Measurements from ENCODE around the gene FGF3.
A peak's percentile ranks its signal among the peaks of the same experiment; 100 is the strongest.

The FGF3 gene

DNA sequence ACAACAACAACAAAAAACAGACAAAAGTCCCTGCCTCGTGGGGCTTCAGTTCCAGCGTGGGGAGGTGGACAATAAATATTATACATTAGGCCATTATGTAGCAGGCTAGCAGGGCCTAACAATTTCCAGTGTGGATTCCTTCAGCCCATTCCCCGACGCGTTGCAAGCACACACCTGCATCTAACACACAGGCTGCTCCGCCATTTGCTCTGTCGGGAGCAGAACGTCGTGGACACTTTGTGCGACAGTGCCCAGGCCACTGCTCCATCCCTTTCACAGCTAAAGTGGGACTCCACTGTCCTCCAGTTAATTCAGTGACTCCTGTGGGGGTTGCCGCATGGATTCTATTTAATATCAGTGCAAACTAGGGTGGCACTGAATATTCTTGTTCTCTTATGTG is 10.9 kb upstream of the FGF3 start:
- Histone ChIP-seq H3K4me3 (ENCODE audit: low read depth, low read length) (no peak overlapping the region), H3K36me3 (ENCODE audit: control insufficient read depth, insufficient read depth, low read length) (no peaks in the 10 kb centered on the region), H3K9ac (ENCODE audit: low read depth, low read length) (no peak overlapping the region), H3K4me1 (ENCODE audit: control insufficient read depth, insufficient read depth, low read length) (no peaks in the 10 kb centered on the region), H3K9me3 (ENCODE audit: control insufficient read depth, insufficient read depth, low read length) (no peaks in the 10 kb centered on the region), H3K27me3 (ENCODE audit: control insufficient read depth, insufficient read depth, low read length) (no peaks in the 10 kb centered on the region)

GRCh38 chr11:69828971-69829344 is 9.7 kb upstream of the FGF3 start:
- H3K9me3 ChIP-seq (ENCODE audit: control insufficient read depth, insufficient read depth, low read length), result no peaks in the 10 kb centered on the region
- H3K36me3 ChIP-seq (ENCODE audit: control insufficient read depth, insufficient read depth, low read length), result no peaks in the 10 kb centered on the region
- no peak overlapping the region for H3K4me3 ChIP-seq (ENCODE audit: low read depth, low read length)
- H3K27me3 ChIP-seq (ENCODE audit: control insufficient read depth, insufficient read depth, low read length), result no peaks in the 10 kb centered on the region
- no peaks in the 10 kb centered on the region for H3K4me1 ChIP-seq (ENCODE audit: control insufficient read depth, insufficient read depth, low read length)
- H3K9ac ChIP-seq (ENCODE audit: low read depth, low read length), result no peak overlapping the region

DNA sequence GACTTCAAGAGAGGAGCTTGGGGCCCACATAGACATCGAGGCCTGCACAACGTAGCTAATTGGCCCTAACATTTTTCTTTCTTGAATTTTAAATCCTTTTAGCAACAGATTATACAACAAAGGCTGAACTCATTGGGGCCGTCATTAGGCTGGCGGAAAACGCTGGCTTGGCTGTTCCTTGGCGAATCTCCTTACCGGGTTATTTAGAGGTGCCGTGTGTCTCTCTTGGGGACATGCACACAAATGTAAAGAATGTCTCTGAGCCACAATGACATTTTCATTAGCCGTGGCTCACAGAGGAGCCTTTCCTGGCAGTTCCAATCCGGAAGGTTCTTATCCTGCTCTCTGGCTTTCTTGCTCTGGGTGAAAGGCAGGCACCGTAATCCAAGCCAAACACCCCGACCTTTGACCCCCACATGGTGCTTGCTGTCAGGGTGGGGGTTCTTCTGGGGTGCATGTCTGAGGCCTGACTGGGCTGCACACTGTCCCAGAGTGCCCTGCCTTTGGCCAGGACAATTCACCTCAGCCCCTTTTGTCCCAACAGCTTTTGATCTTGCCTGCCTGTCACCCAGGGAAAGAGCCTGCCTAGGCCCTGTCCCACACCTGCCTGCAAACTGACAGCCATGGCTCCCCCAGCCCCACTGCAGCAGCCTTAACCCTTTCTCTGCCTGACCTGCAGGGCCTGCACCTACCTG is 9.2 kb upstream of the FGF3 start:
- H3K36me3 ChIP-seq (ENCODE audit: control insufficient read depth, insufficient read depth, low read length), result no peaks in the 10 kb centered on the region

GRCh38 chr11:69826773-69827172 is 7.6 kb upstream of the FGF3 start:
- no peaks in the 10 kb centered on the region for H3K36me3 ChIP-seq (ENCODE audit: control insufficient read depth, insufficient read depth, low read length)
- no peaks in the 10 kb centered on the region for H3K4me1 ChIP-seq (ENCODE audit: control insufficient read depth, insufficient read depth, low read length)
- peaks cover 11% of the 10 kb centered on the region for H3K27me3 ChIP-seq (ENCODE audit: control insufficient read depth, insufficient read depth, low read length)
- H3K9ac ChIP-seq (ENCODE audit: low read depth, low read length), result no peak overlapping the region
- no peaks in the 10 kb centered on the region for H3K9me3 ChIP-seq (ENCODE audit: control insufficient read depth, insufficient read depth, low read length)
- H3K4me3 ChIP-seq (ENCODE audit: low read depth, low read length), result no peak overlapping the region

More for the DNA sequence above, 9.2 kb upstream of the FGF3 start:
- Histone ChIP-seq H3K4me1 (ENCODE audit: control insufficient read depth, insufficient read depth, low read length) (no peaks in the 10 kb centered on the region), H3K9me3 (ENCODE audit: control insufficient read depth, insufficient read depth, low read length) (no peaks in the 10 kb centered on the region), H3K27me3 (ENCODE audit: control insufficient read depth, insufficient read depth, low read length) (peaks cover 1% of the 10 kb centered on the region), H3K4me3 (ENCODE audit: low read depth, low read length) (no peak overlapping the region), H3K9ac (ENCODE audit: low read depth, low read length) (no peak overlapping the region)

GRCh38 chr11:69825941-69826340 is 6.7 kb upstream of the FGF3 start:
- Histone ChIP-seq H3K9ac (ENCODE audit: low read depth, low read length) (no peak overlapping the region), H3K4me1 (ENCODE audit: control insufficient read depth, insufficient read depth, low read length) (no peaks in the 10 kb centered on the region), H3K9me3 (ENCODE audit: control insufficient read depth, insufficient read depth, low read length) (no peaks in the 10 kb centered on the region), H3K4me3 (ENCODE audit: low read depth, low read length) (no peak overlapping the region), H3K27me3 (ENCODE audit: control insufficient read depth, insufficient read depth, low read length) (peaks cover 18% of the 10 kb centered on the region), H3K36me3 (ENCODE audit: control insufficient read depth, insufficient read depth, low read length) (no peaks in the 10 kb centered on the region)

DNA sequence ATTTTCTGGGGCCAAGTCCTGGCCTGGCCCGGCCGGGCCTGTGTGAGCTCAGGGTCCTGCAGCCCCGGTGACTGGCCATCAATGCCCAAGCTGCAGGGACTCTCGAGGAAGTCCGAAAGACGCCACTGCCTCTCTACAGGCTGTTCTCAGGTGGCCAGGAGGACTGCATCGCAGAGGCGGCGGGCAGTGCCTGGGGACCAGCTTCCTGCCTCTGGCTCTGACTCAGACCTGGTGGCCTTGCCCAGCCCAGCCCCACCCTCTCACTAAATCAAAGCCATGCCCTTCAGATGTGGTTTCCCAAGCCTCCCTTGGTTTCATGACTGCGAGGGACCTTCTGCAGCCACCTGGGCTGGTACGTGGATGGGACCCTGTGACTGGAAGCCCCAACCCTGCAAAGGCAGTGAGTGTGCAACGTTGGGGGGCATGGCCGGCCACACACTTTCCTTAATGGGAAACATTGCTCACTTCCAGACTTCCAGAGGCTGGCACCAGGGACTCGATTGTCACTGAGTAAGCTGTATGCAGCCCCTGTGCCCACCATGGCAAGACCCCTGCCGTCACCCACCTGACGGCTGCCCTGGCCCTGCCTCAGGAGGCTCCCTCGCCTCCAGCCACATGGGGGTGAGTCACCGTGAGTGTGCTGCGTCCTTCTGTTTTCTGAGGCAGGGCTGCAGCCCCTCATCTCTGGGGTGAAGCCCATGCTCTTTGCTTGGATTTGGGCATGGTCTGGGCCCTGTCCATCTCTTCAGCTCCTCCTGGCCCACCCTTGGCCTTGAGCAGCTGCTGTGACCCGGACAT is 6.0 kb upstream of the FGF3 start:
- H3K4me1 ChIP-seq (ENCODE audit: control insufficient read depth, insufficient read depth, low read length), result no peaks in the 10 kb centered on the region
- no peak overlapping the region for H3K9ac ChIP-seq (ENCODE audit: low read depth, low read length)
- H3K27me3 ChIP-seq (ENCODE audit: control insufficient read depth, insufficient read depth, low read length), result peaks cover 25% of the 10 kb centered on the region
- H3K9me3 ChIP-seq (ENCODE audit: control insufficient read depth, insufficient read depth, low read length), result no peaks in the 10 kb centered on the region
- H3K4me3 ChIP-seq (ENCODE audit: low read depth, low read length), result no peak overlapping the region
- H3K36me3 ChIP-seq (ENCODE audit: control insufficient read depth, insufficient read depth, low read length), result no peaks in the 10 kb centered on the region

GRCh38 chr11:69823641-69824265 is 4.5 kb upstream of the FGF3 start:
- Histone ChIP-seq H3K36me3 (ENCODE audit: control insufficient read depth, insufficient read depth, low read length) (no peaks in the 10 kb centered on the region), H3K9ac (ENCODE audit: low read depth, low read length) (no peak overlapping the region), H3K27me3 (ENCODE audit: control insufficient read depth, insufficient read depth, low read length) (peaks cover 37% of the 10 kb centered on the region), H3K9me3 (ENCODE audit: control insufficient read depth, insufficient read depth, low read length) (no peaks in the 10 kb centered on the region), H3K4me1 (ENCODE audit: control insufficient read depth, insufficient read depth, low read length) (no peaks in the 10 kb centered on the region), H3K4me3 (ENCODE audit: low read depth, low read length) (no peak overlapping the region)

- no peaks in the 10 kb centered on the region for H3K36me3 ChIP-seq (ENCODE audit: control insufficient read depth, insufficient read depth, low read length)
- no peak overlapping the region for H3K4me3 ChIP-seq (ENCODE audit: low read depth, low read length)
- H3K4me1 ChIP-seq (ENCODE audit: control insufficient read depth, insufficient read depth, low read length), result no peaks in the 10 kb centered on the region
- no peak overlapping the region for H3K9ac ChIP-seq (ENCODE audit: low read depth, low read length)
- peaks cover 44% of the 10 kb centered on the region for H3K27me3 ChIP-seq (ENCODE audit: control insufficient read depth, insufficient read depth, low read length)
- H3K9me3 ChIP-seq (ENCODE audit: control insufficient read depth, insufficient read depth, low read length), result no peaks in the 10 kb centered on the region
Measured at GRCh38 chr11:69822676-69823494, 3.7 kb upstream of the FGF3 start.

DNA sequence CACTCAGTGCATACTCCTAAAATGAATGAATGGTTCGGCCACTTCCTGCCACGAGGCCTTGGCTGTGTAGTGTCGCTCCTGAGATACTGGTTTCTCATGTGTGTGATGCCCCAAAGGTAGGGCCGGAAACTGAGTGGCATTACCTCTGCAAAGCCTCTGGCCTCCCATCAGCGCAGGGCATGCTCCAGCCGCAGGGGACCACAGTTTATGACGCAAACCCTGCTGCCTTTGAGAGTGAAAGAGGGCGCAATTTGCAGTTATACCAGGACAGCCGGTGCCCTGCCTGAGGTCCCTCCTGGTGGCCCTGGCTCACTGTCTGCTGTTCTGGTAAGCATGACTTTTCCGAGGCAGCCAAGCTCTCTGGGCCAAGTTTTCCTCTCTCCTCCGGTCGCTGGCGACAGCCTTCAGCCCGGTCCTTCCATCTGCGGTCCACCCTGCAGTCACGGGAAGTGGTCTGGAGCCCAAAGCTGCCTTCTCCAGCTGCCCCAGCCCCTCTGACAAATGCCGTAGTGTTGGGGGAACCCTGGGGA is 2.4 kb upstream of the FGF3 start:
- Histone ChIP-seq H3K9me3 (ENCODE audit: control insufficient read depth, insufficient read depth, low read length) (no peaks in the 10 kb centered on the region), H3K4me3 (ENCODE audit: low read depth, low read length) (no peak overlapping the region), H3K27me3 (ENCODE audit: control insufficient read depth, insufficient read depth, low read length) (peaks cover 57% of the 10 kb centered on the region), H3K36me3 (ENCODE audit: control insufficient read depth, insufficient read depth, low read length) (no peaks in the 10 kb centered on the region), H3K4me1 (ENCODE audit: control insufficient read depth, insufficient read depth, low read length) (no peaks in the 10 kb centered on the region), H3K9ac (ENCODE audit: low read depth, low read length) (no peak overlapping the region)

DNA sequence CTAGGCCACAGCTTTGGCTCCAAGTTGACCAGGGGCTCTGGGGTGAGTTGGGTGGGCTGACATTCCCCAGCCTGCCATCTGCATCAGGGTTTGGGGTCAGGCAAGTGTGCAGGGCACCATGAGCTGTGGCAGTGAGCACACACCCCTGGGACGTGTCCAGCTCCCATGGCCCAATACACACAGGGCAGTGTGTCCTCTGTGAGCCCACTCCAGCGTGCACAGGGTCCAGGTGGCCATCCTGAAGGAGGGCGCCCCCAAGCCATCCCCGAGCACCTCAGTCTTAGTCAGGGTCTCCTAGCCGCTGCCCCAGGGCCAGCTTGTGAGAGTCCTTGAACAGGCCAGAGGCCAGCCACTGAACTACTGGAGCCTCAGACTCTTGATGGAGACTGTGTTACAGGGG is 1.2 kb upstream of the FGF3 start:
- H3K36me3 ChIP-seq (ENCODE audit: control insufficient read depth, insufficient read depth, low read length), result no peaks in the 10 kb centered on the region
- no peaks in the 10 kb centered on the region for H3K4me1 ChIP-seq (ENCODE audit: control insufficient read depth, insufficient read depth, low read length)
- H3K9ac ChIP-seq (ENCODE audit: low read depth, low read length), result no peak overlapping the region
- peak overlapping the region; percentile 5 for H3K4me3 ChIP-seq (ENCODE audit: low read depth, low read length)
- H3K9me3 ChIP-seq (ENCODE audit: control insufficient read depth, insufficient read depth, low read length), result no peaks in the 10 kb centered on the region
- H3K27me3 ChIP-seq (ENCODE audit: control insufficient read depth, insufficient read depth, low read length), result peaks cover 69% of the 10 kb centered on the region

- Histone ChIP-seq H3K9ac (ENCODE audit: low read depth, low read length) (no peak overlapping the region), H3K27me3 (ENCODE audit: control insufficient read depth, insufficient read depth, low read length) (peaks cover 77% of the 10 kb centered on the region), H3K4me3 (ENCODE audit: low read depth, low read length) (peak overlapping the region; percentile 22), H3K9me3 (ENCODE audit: control insufficient read depth, insufficient read depth, low read length) (no peaks in the 10 kb centered on the region), H3K4me1 (ENCODE audit: control insufficient read depth, insufficient read depth, low read length) (no peaks in the 10 kb centered on the region), H3K36me3 (ENCODE audit: control insufficient read depth, insufficient read depth, low read length) (no peaks in the 10 kb centered on the region)
Measured at GRCh38 chr11:69819541-69820070, 390 bp upstream of the FGF3 start.
